GM15510 (cell line): Measurements from ENCODE around the gene HEXD.

Experiments
- POLR2A ChIP-seq: IDR thresholded peaks from 3 replicates; pipeline ENCODE4 v1.6.1; 2011; ENCODE audit warnings: borderline replicate concordance; ENCODE audit not compliant: insufficient read length; ENCODE audit errors: extremely low read depth

HEXD gene

GRCh38 chr17:82378741-82379021, 39.5 kb upstream of the HEXD start:
- no peak for TF ChIP-seq POLR2A

DNA sequence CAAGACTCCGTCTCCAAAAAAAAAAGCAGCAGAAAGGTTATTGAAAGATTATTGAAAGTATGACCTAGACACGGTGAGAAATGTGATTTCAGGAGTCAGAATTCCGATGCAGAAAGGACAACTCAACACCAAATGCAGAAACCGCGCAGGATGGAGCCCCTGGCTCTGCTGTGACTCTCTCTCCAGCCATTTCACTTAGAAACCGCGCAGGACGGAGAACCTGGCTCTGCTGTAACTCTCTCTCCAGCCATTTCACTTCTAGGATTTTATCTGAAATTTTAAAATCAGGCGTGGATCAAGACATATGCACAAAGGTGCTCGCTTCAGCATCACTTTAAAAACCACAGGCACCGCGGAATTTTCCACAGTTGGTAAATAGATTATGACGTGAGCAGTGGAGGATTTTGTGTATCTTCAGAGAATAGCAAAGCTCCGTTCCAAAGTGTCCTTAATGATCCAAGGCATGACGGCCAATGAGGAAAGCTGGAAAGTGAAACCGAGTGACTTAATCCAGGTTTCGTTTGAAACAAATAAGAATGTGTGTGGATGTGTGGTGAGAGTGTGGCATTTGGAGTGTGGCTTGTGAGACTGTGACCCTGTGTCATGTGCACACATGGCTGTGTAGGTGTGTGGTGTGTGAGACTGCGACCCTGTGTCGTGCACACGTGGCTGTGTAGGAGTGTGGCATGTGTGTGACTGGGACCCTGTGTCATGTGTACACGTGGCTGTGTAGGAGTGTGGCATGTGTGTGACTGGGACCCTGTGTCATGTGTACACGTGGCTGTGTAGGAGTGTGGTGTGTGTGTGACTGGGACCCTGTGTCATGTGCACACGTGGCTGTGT, 37.1 kb upstream of the HEXD start:
- TF ChIP-seq POLR2A = no peak

DNA sequence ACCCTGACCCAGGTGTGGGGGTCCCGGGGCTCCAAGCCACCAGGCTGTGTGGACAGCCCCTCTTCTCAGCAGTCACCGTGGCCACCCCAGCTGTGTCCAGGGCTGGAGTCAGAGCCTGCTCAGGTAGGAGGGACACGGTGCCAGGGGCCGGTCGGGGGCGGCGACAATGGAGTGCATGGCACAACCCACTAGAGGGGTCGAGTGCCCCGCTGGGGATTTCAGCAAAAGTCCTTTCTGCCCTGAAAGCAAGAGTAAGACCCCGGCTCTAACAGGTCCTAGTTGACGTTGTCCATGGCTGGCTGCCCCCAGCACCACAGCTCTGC, 35.3 kb upstream of the HEXD start:
- TF ChIP-seq POLR2A = no peak

GRCh38 chr17:82383411-82383810, 34.7 kb upstream of the HEXD start:
- no peak for TF ChIP-seq POLR2A

- TF ChIP-seq POLR2A = no peak
Measured at GRCh38 chr17:82384051-82384729, 34.0 kb upstream of the HEXD start.

DNA sequence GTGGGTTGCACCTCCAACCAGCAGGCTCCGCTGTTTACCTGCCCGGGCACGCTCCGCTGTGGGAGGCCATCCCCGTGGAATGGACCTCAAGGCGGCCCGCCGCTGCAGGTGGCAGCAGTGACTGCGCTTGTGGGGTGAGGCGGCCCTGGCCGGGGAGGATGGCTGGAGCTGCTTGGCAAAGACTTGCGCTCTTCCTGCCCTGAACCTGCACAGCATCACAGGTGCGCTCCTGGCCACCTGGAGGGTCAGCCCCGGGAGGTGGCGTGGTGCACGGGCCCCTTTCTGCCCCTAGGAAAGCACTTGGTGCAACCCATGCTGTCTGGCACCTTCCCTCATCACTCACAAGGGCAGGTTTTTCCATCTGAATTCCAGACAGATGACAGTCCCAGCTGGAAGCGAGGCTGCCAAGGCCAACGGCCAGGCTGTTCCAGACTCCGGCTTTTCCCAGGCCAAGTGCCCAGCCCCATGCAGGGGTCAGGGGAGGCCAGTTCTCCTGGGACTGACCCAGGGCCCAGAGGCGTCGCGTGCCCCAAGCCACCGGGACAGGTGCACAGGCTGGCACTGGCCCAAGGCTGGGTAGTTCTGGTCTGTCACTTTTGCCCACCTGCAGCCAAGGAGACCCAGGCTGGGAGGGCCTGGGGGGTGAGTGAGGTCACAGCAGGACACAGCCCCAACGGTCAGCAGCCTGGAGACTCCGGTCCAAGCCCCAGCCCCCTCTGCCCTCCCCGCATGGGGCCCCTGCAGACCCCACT, 33.2 kb upstream of the HEXD start:
- TF ChIP-seq POLR2A = no peak

DNA sequence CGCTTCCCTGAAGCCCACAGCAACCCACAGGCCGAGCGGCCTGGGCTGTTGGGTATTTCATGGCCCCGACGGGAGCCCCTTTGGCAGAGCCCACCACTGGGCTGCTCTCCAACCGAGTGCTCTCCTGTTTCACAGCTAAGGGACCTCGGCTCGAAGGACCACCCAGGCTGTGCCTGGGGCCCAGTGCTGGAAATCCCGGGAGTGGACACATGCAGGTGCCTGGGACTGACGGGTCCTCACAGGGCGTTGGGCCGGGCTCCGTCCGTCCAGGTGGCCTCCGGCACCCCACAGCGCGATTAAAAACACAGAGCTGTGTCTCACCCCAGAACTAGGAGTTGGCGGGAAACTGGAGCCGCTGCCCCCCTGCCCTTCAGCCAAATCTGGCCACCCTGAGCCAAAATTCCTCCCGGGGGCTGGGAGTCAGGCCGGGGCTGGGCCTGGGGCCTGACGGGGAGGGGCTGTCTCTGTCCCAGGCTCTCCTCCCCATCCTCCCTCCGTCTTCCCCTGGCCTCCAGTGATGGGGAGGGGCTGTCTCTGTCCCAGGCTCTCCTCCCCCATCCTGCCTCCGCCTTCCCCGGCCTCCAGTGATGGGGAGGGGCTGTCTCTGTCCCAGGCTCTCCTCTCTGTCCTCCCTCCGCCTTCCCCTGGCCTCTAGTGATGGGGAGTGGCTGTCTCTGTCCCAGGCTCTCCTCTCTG, 32.4 kb upstream of the HEXD start:
- no peak for TF ChIP-seq POLR2A

DNA sequence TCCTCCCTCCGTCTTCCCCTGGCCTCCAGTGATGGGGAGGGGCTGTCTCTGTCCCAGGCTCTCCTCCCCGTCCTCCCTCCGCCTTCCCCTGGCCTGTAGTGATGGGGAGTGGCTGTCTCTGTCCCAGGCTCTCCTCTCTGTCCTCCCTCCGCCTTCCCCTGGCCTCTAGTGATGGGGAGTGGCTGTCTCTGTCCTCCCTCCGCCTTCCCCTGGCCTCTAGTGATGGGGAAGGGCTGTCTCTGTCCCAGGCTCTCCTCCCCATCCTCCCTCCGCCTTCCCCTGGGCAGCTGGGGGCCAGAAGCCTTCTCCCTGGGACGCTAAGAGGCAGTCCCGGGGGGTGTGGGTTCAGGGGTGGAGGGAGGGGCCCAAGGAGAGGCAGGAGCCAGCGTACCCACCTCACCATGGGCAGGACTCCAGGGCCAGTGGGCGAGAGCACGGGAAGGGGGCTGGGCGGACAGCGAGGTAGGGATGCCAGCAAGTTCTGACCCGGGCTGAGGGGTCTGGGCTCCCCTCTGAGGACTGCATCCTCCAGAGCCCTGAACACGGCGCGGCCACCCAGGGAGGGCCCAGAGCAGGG, 31.8 kb upstream of the HEXD start:
- TF ChIP-seq POLR2A = no peak

DNA sequence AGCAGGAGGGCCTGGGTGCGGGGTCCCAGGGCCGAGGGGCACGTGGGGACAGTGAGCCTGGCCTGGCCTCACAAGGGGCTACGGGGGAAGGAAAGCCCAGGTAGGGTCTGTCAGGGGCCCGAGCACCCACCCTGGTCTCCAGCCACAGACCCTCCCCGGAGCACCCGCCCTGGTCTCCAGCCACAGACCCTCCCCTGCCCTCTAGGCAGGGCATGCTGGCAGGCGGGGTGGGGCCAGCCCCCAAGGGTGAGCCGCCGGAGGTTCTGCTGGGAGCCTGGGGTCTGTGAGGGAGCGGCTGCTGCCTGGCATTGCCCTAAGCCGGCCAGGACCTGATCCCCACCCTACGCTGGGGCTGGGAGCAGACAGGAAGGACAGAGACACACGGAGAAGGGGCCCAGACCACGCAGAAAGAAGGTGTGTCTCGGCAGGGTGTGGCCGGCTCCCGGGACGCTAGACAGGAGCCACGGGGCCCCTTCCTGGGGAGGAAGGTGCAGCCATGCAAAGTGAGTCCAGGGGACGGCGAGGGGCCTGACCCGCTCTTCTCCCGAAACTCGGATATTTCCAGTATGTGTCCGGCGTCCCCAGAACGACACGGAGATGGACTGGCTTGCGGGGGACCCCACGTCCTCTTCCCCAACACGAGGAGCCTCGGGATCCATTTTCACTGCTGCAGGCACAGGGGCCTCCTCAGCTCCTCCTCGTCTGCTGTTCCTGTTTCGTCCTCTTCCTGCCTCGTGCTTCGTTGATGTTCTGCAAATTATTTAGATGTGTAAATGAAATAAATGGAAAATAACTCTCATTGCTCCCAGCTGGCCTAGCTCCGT, 31.1 kb upstream of the HEXD start:
- TF ChIP-seq POLR2A = no peak

DNA sequence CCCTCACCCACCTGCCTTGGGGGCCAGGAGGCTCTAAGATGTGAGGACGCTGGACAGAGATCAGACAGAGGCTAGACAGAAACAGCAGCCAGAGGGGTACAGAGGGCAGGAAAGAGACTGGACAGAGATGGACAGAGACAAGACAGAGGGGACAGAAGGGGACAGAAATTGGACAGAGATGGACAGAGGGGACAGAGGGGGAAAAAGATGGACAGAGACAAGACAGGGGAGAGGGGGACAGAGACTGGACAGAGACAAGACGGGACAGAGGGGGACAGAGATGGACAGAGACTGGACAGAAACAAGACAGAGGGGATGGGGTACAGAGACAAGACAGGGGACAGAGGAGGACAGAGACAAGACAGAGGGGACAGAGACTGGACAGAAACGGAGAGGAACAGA, 30.4 kb upstream of the HEXD start:
- no peak for TF ChIP-seq POLR2A

- TF ChIP-seq POLR2A = no peak
Measured at GRCh38 chr17:82388223-82388921, 29.8 kb upstream of the HEXD start.

GRCh38 chr17:82388922-82389283, 29.2 kb upstream of the HEXD start:
- TF ChIP-seq POLR2A = no peak

DNA sequence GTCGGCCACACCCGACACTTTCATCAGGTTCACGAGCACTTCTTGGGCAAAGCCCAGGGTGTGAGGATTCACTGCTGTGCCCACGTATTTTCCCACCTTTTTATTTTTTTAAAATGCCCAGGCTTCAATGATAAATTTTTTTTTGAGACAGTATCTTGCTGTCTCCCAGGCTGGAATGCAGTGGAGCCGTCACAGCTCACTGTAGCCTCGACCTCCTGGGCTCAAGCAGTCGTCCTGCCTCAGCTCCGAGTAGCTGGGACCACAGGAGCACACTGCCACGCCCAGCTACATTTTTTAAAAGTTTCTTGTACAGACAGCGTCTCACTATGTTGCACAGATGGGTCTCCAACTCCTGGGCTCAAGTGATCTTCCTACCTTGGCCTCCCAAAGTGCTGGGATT, 28.8 kb upstream of the HEXD start:
- no peak for TF ChIP-seq POLR2A
